ENCODE measurements around the gene PRKCI. TPM values are rescaled to one million over a fixed set of nuclear protein-coding genes. Genes with fewer than 3 reads are reported as not detected.

PRKCI gene
- total RNA-seq, 3 donors from 2014 or later (not counting 1 experiment from before 2014, with no cell fraction given), result 8.4 to 14.4 (median 11.1) TPM

DNA sequence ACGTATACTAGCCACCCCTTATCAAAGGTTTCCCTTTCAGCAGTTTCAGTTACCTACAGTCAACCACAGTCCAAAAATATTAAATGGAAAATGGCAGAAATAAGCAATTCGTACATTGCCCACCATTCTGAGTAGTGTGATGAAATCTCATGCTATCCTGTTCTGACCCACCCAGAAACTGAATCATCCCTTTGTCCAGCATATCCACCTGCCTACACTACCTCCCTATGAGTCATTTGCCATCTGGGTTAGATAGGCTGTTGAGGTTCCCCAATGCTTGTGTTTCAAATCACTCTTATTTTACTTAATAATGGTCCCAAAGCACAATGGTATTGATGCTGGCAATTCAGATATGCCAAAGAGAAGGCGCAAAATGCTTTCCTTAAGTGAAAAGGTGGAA, 25.4 kb upstream of the PRKCI start:
- intact Hi-C loops (cut with micrococcal nuclease), result no loop called here
- H3K36me3 Mint-ChIP-seq, result no peaks in the 10 kb centered on the region
- H3K4me1 ChIP-seq (ENCODE audit: control insufficient read depth, insufficient read depth, low read length), result no peaks in the 10 kb centered on the region
- no peaks in the 10 kb centered on the region for H3K27me3 ChIP-seq (ENCODE audit: control insufficient read depth, insufficient read depth, low read length)
- no peaks in the 10 kb centered on the region for H3K36me3 ChIP-seq (ENCODE audit: control insufficient read depth, insufficient read depth, low read length)
- ATAC-seq (no peak), DNase-seq (no peak)
- H3K9me3 Mint-ChIP-seq, result no peaks in the 10 kb centered on the region
- H3K4me3 Mint-ChIP-seq, result no peak overlapping the region
- 79% methylated on average over 2 of the region's 3 CpGs for WGBS (ENCODE audit: insufficient coverage)
- no peak overlapping the region for H3K4me3 ChIP-seq (ENCODE audit: low read length)
- H3K27ac ChIP-seq (ENCODE audit: low read length), result no peak overlapping the region
- H3K4me1 Mint-ChIP-seq, result no peaks in the 10 kb centered on the region
- no peak overlapping the region for H3K27ac Mint-ChIP-seq
- no peaks in the 10 kb centered on the region for H3K9me3 ChIP-seq (ENCODE audit: control insufficient read depth, insufficient read depth, low read length)
- peaks cover 18 to 23% of the 10 kb centered on the region in 2 donors for H3K27me3 Mint-ChIP-seq (ENCODE audit: low read depth in 2 of 2)
- TF ChIP-seq, protein P1, sequence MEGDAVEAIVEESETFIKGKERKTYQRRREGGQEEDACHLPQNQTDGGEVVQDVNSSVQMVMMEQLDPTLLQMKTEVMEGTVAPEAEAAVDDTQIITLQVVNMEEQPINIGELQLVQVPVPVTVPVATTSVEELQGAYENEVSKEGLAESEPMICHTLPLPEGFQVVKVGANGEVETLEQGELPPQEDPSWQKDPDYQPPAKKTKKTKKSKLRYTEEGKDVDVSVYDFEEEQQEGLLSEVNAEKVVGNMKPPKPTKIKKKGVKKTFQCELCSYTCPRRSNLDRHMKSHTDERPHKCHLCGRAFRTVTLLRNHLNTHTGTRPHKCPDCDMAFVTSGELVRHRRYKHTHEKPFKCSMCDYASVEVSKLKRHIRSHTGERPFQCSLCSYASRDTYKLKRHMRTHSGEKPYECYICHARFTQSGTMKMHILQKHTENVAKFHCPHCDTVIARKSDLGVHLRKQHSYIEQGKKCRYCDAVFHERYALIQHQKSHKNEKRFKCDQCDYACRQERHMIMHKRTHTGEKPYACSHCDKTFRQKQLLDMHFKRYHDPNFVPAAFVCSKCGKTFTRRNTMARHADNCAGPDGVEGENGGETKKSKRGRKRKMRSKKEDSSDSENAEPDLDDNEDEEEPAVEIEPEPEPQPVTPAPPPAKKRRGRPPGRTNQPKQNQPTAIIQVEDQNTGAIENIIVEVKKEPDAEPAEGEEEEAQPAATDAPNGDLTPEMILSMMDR (IDR thresholded peaks at IDR 0.05), result no peak

- H3K36me3 ChIP-seq (ENCODE audit: control insufficient read depth, insufficient read depth, low read length), result no peaks in the 10 kb centered on the region
- intact Hi-C loops (cut with micrococcal nuclease), result no loop called here
- Mint-ChIP-seq H3K36me3 (no peaks in the 10 kb centered on the region), H3K4me1 (no peaks in the 10 kb centered on the region), H3K9me3 (no peaks in the 10 kb centered on the region), H3K27me3 (ENCODE audit: low read depth in 2 of 2) (peaks cover 15 to 27% of the 10 kb centered on the region in 2 donors), H3K27ac (no peak overlapping the region), H3K4me3 (no peak overlapping the region)
- H3K4me3 ChIP-seq (ENCODE audit: low read length), result no peak overlapping the region
- TF ChIP-seq, protein P1 (IDR thresholded peaks at IDR 0.05), result no peak
- no peak overlapping the region for H3K27ac ChIP-seq (ENCODE audit: low read length)
- DNase-seq (no peak), ATAC-seq (no peak)
- no peaks in the 10 kb centered on the region for H3K27me3 ChIP-seq (ENCODE audit: control insufficient read depth, insufficient read depth, low read length)
- H3K9me3 ChIP-seq (ENCODE audit: control insufficient read depth, insufficient read depth, low read length), result no peaks in the 10 kb centered on the region
- no peaks in the 10 kb centered on the region for H3K4me1 ChIP-seq (ENCODE audit: control insufficient read depth, insufficient read depth, low read length)
Observed at GRCh38 chr3:170200987-170201386, 21.2 kb upstream of the PRKCI start.

DNA sequence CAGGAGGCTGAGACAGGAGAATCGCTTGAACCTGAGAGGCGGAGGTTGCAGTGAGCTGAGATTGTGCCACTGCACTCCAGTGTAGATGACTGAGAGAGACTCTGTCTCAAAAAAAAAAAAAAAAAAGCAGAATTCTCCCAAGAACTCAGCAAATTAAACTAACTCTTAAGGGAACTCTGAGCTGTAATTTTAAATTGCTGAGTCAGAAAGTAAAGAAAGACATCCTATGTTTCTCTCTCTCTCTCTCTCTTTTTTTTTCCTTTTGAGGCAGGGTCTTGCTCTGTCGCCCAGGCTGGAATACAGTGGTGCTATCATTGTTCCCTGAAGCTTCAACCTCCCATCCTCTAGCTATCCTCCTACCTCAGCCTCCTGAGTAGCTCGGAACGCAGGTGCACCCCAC, 20.7 kb upstream of the PRKCI start:
- ATAC-seq (no peak), DNase-seq (no peak)
- no peaks in the 10 kb centered on the region for H3K4me1 Mint-ChIP-seq
- 85% methylated on average over 5 of the region's 5 CpGs for WGBS (ENCODE audit: insufficient coverage)
- Histone ChIP-seq H3K27me3 (ENCODE audit: control insufficient read depth, insufficient read depth, low read length) (no peaks in the 10 kb centered on the region), H3K9me3 (ENCODE audit: control insufficient read depth, insufficient read depth, low read length) (no peaks in the 10 kb centered on the region), H3K27ac (ENCODE audit: low read length) (no peak overlapping the region), H3K36me3 (ENCODE audit: control insufficient read depth, insufficient read depth, low read length) (no peaks in the 10 kb centered on the region), H3K4me1 (ENCODE audit: control insufficient read depth, insufficient read depth, low read length) (no peaks in the 10 kb centered on the region), H3K4me3 (ENCODE audit: low read length) (no peak overlapping the region)
- TF ChIP-seq, protein P1 (IDR thresholded peaks at IDR 0.05), result no peak
- peaks cover 18 to 27% of the 10 kb centered on the region in 2 donors for H3K27me3 Mint-ChIP-seq (ENCODE audit: low read depth in 2 of 2)
- intact Hi-C loops (cut with micrococcal nuclease), result no loop called here
- no peak overlapping the region for H3K4me3 Mint-ChIP-seq
- no peak overlapping the region for H3K27ac Mint-ChIP-seq
- H3K36me3 Mint-ChIP-seq, result no peaks in the 10 kb centered on the region
- H3K9me3 Mint-ChIP-seq, result no peaks in the 10 kb centered on the region

- TF ChIP-seq, protein P1 (IDR thresholded peaks at IDR 0.05), result no peak
- Histone ChIP-seq H3K4me1 (ENCODE audit: control insufficient read depth, insufficient read depth, low read length) (no peaks in the 10 kb centered on the region), H3K27ac (ENCODE audit: low read length) (no peak overlapping the region), H3K27me3 (ENCODE audit: control insufficient read depth, insufficient read depth, low read length) (no peaks in the 10 kb centered on the region), H3K9me3 (ENCODE audit: control insufficient read depth, insufficient read depth, low read length) (no peaks in the 10 kb centered on the region), H3K36me3 (ENCODE audit: control insufficient read depth, insufficient read depth, low read length) (no peaks in the 10 kb centered on the region), H3K4me3 (ENCODE audit: low read length) (no peak overlapping the region)
- Mint-ChIP-seq H3K36me3 (no peaks in the 10 kb centered on the region), H3K4me3 (no peak overlapping the region), H3K9me3 (no peaks in the 10 kb centered on the region), H3K4me1 (no peaks in the 10 kb centered on the region), H3K27me3 (ENCODE audit: low read depth in 2 of 2) (peaks cover 18 to 28% of the 10 kb centered on the region in 2 donors), H3K27ac (no peak overlapping the region)
- ATAC-seq, result no peak
- intact Hi-C loops (cut with micrococcal nuclease), result no loop called here
- 75% methylated on average over 3 of the region's 4 CpGs for WGBS (ENCODE audit: insufficient coverage)
- no peak for DNase-seq
Observed at GRCh38 chr3:170203457-170203856, 18.8 kb upstream of the PRKCI start.
